GM10248 (cell line): Measurements from ENCODE around the gene CADPS2.

ENCODE experiments used
- CTCF ChIA-PET: fragments of 300-600 bp; sonication (Branson Sonifier 250); formaldehyde crosslinking; extraction: SDS; loops from one replicate; lab custom pipeline; 2021; ENCODE audit warnings: antibody characterized with exemption; lab: Yijun Ruan, JAX
- POLR2A ChIA-PET: fragments of 350-650 bp; sonication (Branson Sonifier 250); formaldehyde crosslinking; extraction: SDS; loops from one replicate; lab custom pipeline; 2020; ENCODE audit warnings: antibody characterized with exemption; lab: Yijun Ruan, JAX
- DNase-seq: peaks from one replicate; pipeline ENCODE4 v3.0.0; 2012; ENCODE audit errors: extremely low spot score
- CTCF ChIP-seq: IDR thresholded peaks from 2 replicates; pipeline ENCODE4 v1.5.1; 2012; ENCODE audit warnings: mild to moderate bottlenecking, low read depth; ENCODE audit errors: extremely low read depth, missing control alignments, control extremely low read depth

The CADPS2 gene

GRCh38 chr7:122397381-122397780, 488.9 kb downstream of the CADPS2 start:
- POLR2A ChIA-PET: no interaction called here
- CTCF ChIA-PET: no interaction called here
- TF ChIP-seq CTCF: no peak
- no peak for DNase-seq

- POLR2A ChIA-PET: no interaction called here
- TF ChIP-seq CTCF: no peak
- no peak for DNase-seq
- CTCF ChIA-PET: interaction anchor here (0.8 to 1.1 kb wide), 2 partner anchors 8 to 9 kb away, joined by 3 read pairs; no protein-coding TSS in a partner anchor
Observed at GRCh38 chr7:122394512-122394911, 491.7 kb downstream of the CADPS2 start.

GRCh38 chr7:122384528-122384927, 501.7 kb downstream of the CADPS2 start:
- ChIA-PET POLR2A (no interaction called here), CTCF (interaction anchor here (1.2 kb wide), 1 partner anchor 9 kb away, joined by 3 read pairs; no protein-coding TSS in a partner anchor)
- no peak for TF ChIP-seq CTCF
- DNase-seq: no peak

GRCh38 chr7:122383934-122384333, 502.3 kb downstream of the CADPS2 start:
- DNase-seq: no peak
- ChIA-PET CTCF (interaction anchor here (1.2 kb wide), 1 partner anchor 10 kb away, joined by 3 read pairs; no protein-coding TSS in a partner anchor), POLR2A (no interaction called here)
- TF ChIP-seq CTCF: no peak

- CTCF ChIA-PET: interaction anchor here (1.0 kb wide), 1 partner anchor 147 kb away, joined by 3 read pairs; no protein-coding TSS in a partner anchor
- POLR2A ChIA-PET: no interaction called here
- no peak for TF ChIP-seq CTCF
- DNase-seq: no peak
Observed at GRCh38 chr7:122380992-122381391, 505.3 kb downstream of the CADPS2 start.

- ChIA-PET CTCF (no interaction called here), POLR2A (no interaction called here)
- no peak for TF ChIP-seq CTCF
- DNase-seq: no peak
Observed at GRCh38 chr7:122379491-122379890, 506.8 kb downstream of the CADPS2 start.
